HFFc6 (cell line): ENCODE data around the gene ATOSB. TPM values are rescaled to one million over a fixed set of nuclear protein-coding genes. Genes with fewer than 3 reads are reported as not detected.

Source experiments
- DNase-seq: peaks from one replicate; pipeline ENCODE4 v3.0.0-alpha.2; 2018
- H3K27ac Mint-ChIP-seq: 2 replicates; pipeline ENCODE4 v1.8.0; 2020; ENCODE audit warnings: mild to moderate bottlenecking, mixed read lengths
- H3K27me3 Mint-ChIP-seq: 2 replicates; pipeline ENCODE4 v1.8.0; 2021; ENCODE audit warnings: mild to moderate bottlenecking, moderate library complexity, mixed read lengths; ENCODE audit not compliant: insufficient read depth
- H3K36me3 Mint-ChIP-seq: 2 replicates; pipeline ENCODE4 v1.8.0; 2021; ENCODE audit warnings: low read depth, mixed read lengths
- H3K4me1 Mint-ChIP-seq: 2 replicates; pipeline ENCODE4 v1.8.0; 2020; ENCODE audit warnings: low read depth, mixed read lengths
- H3K4me3 Mint-ChIP-seq: 2 replicates; pipeline ENCODE4 v1.8.0; 2020; ENCODE audit warnings: mild to moderate bottlenecking, moderate library complexity, mixed read lengths
- H3K9me3 Mint-ChIP-seq: 2 replicates; pipeline ENCODE4 v1.8.0; 2020; ENCODE audit warnings: mild to moderate bottlenecking, mixed read lengths
- total RNA-seq, 6 experiments: library from RNA; stranded (reverse); fragmentation: NEBNext Ultra II Directional; extraction: Animal tissue kit (Norgen Biotek cat#: 25700); gene quantifications; 2 replicates in 1 of 6; 3 replicates in 5 of 6; pipeline ENCODE4 v1.2.3, GENCODE V29; 2021
- TF ChIP-seq, protein P1 (sequence below): fragments of 200-600 bp; sonication (generic); IDR thresholded peaks from 2 replicates; pipeline ENCODE4 v1.5.0; 2021; ENCODE audit warnings: antibody characterized with exemption, mild to moderate bottlenecking

The ATOSB gene
- total RNA-seq, 6 experiments from 2014 or later: 45.9 to 56.5 (median 49.5) TPM

GRCh38 chr9:35116898-35117551, 1.4 kb upstream of the ATOSB start:
- Mint-ChIP-seq H3K9me3 (no peaks in the 10 kb centered on the region), H3K4me1 (peaks cover 40% of the 10 kb centered on the region), H3K36me3 (peaks cover 5% of the 10 kb centered on the region), H3K4me3 (peak overlapping the region; percentile 93), H3K27me3 (peaks cover 4% of the 10 kb centered on the region; the same call in 1 of the 2 replicates), H3K27ac (peak overlapping the region; percentile 94)
- DNase-seq: peak; percentile 92
- TF ChIP-seq, protein P1, sequence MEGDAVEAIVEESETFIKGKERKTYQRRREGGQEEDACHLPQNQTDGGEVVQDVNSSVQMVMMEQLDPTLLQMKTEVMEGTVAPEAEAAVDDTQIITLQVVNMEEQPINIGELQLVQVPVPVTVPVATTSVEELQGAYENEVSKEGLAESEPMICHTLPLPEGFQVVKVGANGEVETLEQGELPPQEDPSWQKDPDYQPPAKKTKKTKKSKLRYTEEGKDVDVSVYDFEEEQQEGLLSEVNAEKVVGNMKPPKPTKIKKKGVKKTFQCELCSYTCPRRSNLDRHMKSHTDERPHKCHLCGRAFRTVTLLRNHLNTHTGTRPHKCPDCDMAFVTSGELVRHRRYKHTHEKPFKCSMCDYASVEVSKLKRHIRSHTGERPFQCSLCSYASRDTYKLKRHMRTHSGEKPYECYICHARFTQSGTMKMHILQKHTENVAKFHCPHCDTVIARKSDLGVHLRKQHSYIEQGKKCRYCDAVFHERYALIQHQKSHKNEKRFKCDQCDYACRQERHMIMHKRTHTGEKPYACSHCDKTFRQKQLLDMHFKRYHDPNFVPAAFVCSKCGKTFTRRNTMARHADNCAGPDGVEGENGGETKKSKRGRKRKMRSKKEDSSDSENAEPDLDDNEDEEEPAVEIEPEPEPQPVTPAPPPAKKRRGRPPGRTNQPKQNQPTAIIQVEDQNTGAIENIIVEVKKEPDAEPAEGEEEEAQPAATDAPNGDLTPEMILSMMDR: peak; percentile 95

- TF ChIP-seq, protein P1: no peak
- Mint-ChIP-seq H3K4me1 (peaks cover 45% of the 10 kb centered on the region), H3K27ac (peak overlapping the region; percentile 94), H3K27me3 (peaks cover 5% of the 10 kb centered on the region; the same call in 1 of the 2 replicates), H3K36me3 (peaks cover 5% of the 10 kb centered on the region), H3K9me3 (no peaks in the 10 kb centered on the region), H3K4me3 (peak overlapping the region; percentile 93)
- no peak for DNase-seq
Observed at GRCh38 chr9:35116539-35116897, 856 bp upstream of the ATOSB start.

DNA sequence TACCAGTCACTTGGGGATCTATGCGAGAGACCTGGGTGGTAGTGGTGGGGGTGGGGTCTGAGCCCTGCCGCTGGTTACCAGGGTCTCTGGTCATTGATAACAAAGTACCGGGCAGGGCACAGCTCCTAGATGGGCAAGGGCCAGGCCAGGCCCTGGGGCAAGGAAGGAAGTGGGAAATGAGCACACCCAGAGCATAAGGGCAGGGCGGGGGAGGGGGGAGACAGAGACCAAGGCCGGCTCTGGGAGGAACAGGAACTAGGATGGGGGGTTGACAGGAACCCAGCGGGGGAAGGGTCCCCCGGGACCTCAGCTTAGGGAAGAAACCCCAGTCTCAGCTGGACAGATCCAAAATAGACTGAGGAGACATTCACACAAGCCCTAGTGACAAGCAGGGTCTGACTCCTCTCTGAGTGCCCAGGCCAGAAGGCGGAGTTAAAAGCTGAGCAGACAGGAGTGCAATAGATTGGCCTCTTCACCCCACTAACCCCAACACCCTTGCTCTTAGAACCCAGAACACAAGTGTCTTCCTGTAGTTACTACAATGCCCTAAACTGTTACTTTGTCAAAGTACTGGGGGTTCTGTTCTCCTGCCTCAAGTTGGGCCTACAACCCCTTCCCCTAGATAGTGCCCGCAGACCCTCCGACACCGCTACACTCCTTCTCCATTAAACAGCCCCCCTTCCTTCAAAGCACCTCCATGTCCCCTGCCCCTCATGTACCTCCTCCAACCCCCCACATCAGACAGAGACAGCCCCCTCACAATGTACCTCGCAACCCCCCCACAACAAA, 628 bp downstream of the ATOSB start:
- peaks cover 53% of the 10 kb centered on the region for H3K4me1 Mint-ChIP-seq
- peak overlapping the region; percentile 94 for H3K27ac Mint-ChIP-seq
- TF ChIP-seq, protein P1: no peak
- peak; percentile 47 for DNase-seq
- H3K4me3 Mint-ChIP-seq: peak overlapping the region; percentile 93
- H3K36me3 Mint-ChIP-seq: peaks cover 5% of the 10 kb centered on the region
- H3K27me3 Mint-ChIP-seq: peaks cover 7% of the 10 kb centered on the region; the same call in 1 of the 2 replicates
- H3K9me3 Mint-ChIP-seq: no peaks in the 10 kb centered on the region

- Mint-ChIP-seq H3K36me3 (peaks cover 5% of the 10 kb centered on the region), H3K4me3 (peak overlapping the region; percentile 93), H3K9me3 (no peaks in the 10 kb centered on the region), H3K27ac (peak overlapping the region; percentile 94), H3K27me3 (peaks cover 7% of the 10 kb centered on the region; the same call in 1 of the 2 replicates), H3K4me1 (peaks cover 61% of the 10 kb centered on the region)
- peak; percentile 98 for DNase-seq
- TF ChIP-seq, protein P1: no peak
Observed at GRCh38 chr9:35114113-35114839, 1.4 kb downstream of the ATOSB start.

- peak; percentile 74 for DNase-seq
- TF ChIP-seq, protein P1: no peak
- H3K27me3 Mint-ChIP-seq: peaks cover 7% of the 10 kb centered on the region; the same call in 1 of the 2 replicates
- H3K27ac Mint-ChIP-seq: peak overlapping the region; percentile 97
- H3K4me1 Mint-ChIP-seq: peaks cover 65% of the 10 kb centered on the region
- H3K4me3 Mint-ChIP-seq: peak overlapping the region; percentile 89
- H3K36me3 Mint-ChIP-seq: peaks cover 5% of the 10 kb centered on the region
- H3K9me3 Mint-ChIP-seq: no peaks in the 10 kb centered on the region
Observed at GRCh38 chr9:35112257-35113020, 3.2 kb downstream of the ATOSB start.
